Heart right ventricle (tissue), 16 donors: ENCODE data around the gene UBAP2. TPM values are rescaled to one million over a fixed set of nuclear protein-coding genes. Genes with fewer than 3 reads are reported as not detected.

Source experiments
- ATAC-seq, 8 donors: fragments of 200-7000 bp; cut with Tn5 transposase; one replicate each; pipeline ENCODE4 v1.9.1; 2020; ENCODE audit warnings: mild to moderate bottlenecking in 8 of 8, moderate library complexity in 8 of 8, moderate number of reproducible peaks in 1 of 8
- DNase-seq, 2 donors: peaks; one replicate each; pipeline ENCODE4 v3.0.0-alpha.2; 2020
- H3K27ac ChIP-seq, 10 donors: fragments of 200-600 bp; sonication (generic) in 2 of 10; one replicate each; pipeline versions ENCODE4 v1.5.0 to v1.8.0; 2020 to 2022; ENCODE audit warnings: mild to moderate bottlenecking in 3 of 10
- H3K27me3 ChIP-seq, 7 donors: fragments of 200-600 bp; one replicate each; pipeline ENCODE4 v1.8.0; 2021 to 2022; ENCODE audit warnings: mild to moderate bottlenecking in 2 of 7
- H3K36me3 ChIP-seq, 9 donors: fragments of 200-600 bp; sonication (generic) in 1 of 9; one replicate each; pipeline versions ENCODE4 v1.5.0 to v1.8.0; 2020 to 2022; ENCODE audit warnings: mild to moderate bottlenecking in 2 of 9
- H3K4me1 ChIP-seq, 9 donors: fragments of 200-600 bp; sonication (generic) in 1 of 9; one replicate each; pipeline versions ENCODE4 v1.5.0 to v1.8.0; 2020 to 2022; ENCODE audit warnings: mild to moderate bottlenecking in 4 of 9
- H3K4me3 ChIP-seq, 10 donors: fragments of 200-600 bp; sonication (generic) in 2 of 10; one replicate each; pipeline versions ENCODE4 v1.5.0 to v1.8.0; 2020 to 2022; ENCODE audit warnings: mild to moderate bottlenecking in 7 of 10, moderate library complexity in 2 of 10
- H3K9me3 ChIP-seq, 11 donors: fragments of 200-600 bp in 10 of 11; sonication (generic) in 2 of 11; one replicate each; pipeline versions ENCODE4 v1.5.0 to v1.8.0; 2013 to 2022; ENCODE audit warnings: mild to moderate bottlenecking in 2 of 11, control low read depth in 1 of 11, moderate library complexity in 1 of 11
- CTCF ChIP-seq, 9 donors: fragments of 200-600 bp; sonication (generic) in 2 of 9; IDR thresholded peaks; one replicate each; pipeline versions ENCODE4 v1.5.0 to v1.8.0; 2021 to 2022; ENCODE audit warnings: antibody characterized with exemption in 9 of 9, mild to moderate bottlenecking in 5 of 9, moderate library complexity in 1 of 9
- WGBS, 2 donors: extraction: QIAGEN DNeasy Blood & Tissue Kit; methylation state at CpG; one replicate each; pipeline ENCODE4 v1.1.7; 2013; ENCODE audit warnings: inconsistent platforms in 1 of 2; 5-methylcytosine and 5-hydroxymethylcytosine counted together
- intact Hi-C, 10 donors: fragments of 100-400 bp; cut with DNase I; formaldehyde crosslinking; loops; one replicate each; pipeline versions ENCODE4 v1.11.1 to v1.14.2; 2022
- polyA plus RNA-seq, 2 donors: library from polyadenylated mRNA; stranded (reverse); fragments of 200-250 nt; gene quantifications; one replicate each; pipeline ENCODE4 v1.2.3, GENCODE V29; 2013
- total RNA-seq, 10 donors: library from RNA; stranded (reverse); fragmentation: NEBNext Ultra II Directional in 3 of 10; extraction: Animal tissue kit (Norgen Biotek cat#: 25700) in 3 of 10; gene quantifications; one replicate each; pipeline versions ENCODE4 v1.2.1 to v1.2.4, GENCODE V29; 2021 to 2023
- donor health status: Arrhythmogenic right ventricular cardiomyopathy.
- donor health status: ischemic (EF 13 %, LVEDD 7.1; RV severe dilation, severe dysfunction).
- donor health status: healthy with polysubstance abuse.
- donor health status: DM: no; HTN: yes; CAD: no.
- donor health status: DM: no; HTN: no; CAD: no.
- donor health status: ischemic (EF 25% LVEDD 6.9; RV normal size, moderate dysfunction).
- donor health status: ischemic (EF 25% LVEDD 5.7; RV mildly dilated, moderate dysfunction).
- donor health status: healthy.
- donor health status: DM: yes; HTN: yes; CAD: no.
- donor health status: Ischemic cardiomyopathy.
- donor health status: ischemic (EF 35%, LVEDD 5.7; RV mildly dilated, moderate dysfunction).
- donor health status: nonischemic (EF 11% LVEDD 7.7; RV severe dilation, severe dysfunction).
- donor health status: DM: yes; HTN: yes; CAD: no.
- donor health status: PGD.
- donor health status: ischemic (EF 29% LVEDD 5.4; RV normal size, mild dysfunction).
- donor health status: nonischemic (EF 23%, LVEDD 6.1; RV moderate dilation, normal function).

UBAP2 gene
- total and polyA plus RNA-seq, 12 donors: 11.7 to 36.9 (median 27.8) TPM

GRCh38 chr9:33894316-33894715 lies 154.4 kb downstream of the UBAP2 start:
- TF ChIP-seq CTCF (IDR thresholded peaks at IDR 0.05): no peak
- no peaks in the 10 kb centered on the region for H3K27me3 ChIP-seq
- ATAC-seq (no peak), DNase-seq (no peak)
- H3K4me1 ChIP-seq: peaks cover 0 to 7% (median 0%) of the 10 kb centered on the region in 9 donors
- intact Hi-C loops: no loop called here
- peaks cover 0 to 44% (median 0%) of the 10 kb centered on the region in 9 donors for H3K36me3 ChIP-seq
- no peak overlapping the region for H3K4me3 ChIP-seq
- no peaks in the 10 kb centered on the region for H3K9me3 ChIP-seq
- no peak overlapping the region for H3K27ac ChIP-seq

GRCh38 chr9:33893861-33894260 lies 154.8 kb downstream of the UBAP2 start:
- no peak for ATAC-seq

GRCh38 chr9:33885948-33886347 lies 162.7 kb downstream of the UBAP2 start:
- Histone ChIP-seq H3K27ac (no peak overlapping the region), H3K27me3 (no peaks in the 10 kb centered on the region), H3K4me1 (peaks cover 11 to 52% (median 34%) of the 10 kb centered on the region in 9 donors), H3K36me3 (peaks cover 0 to 43% (median 0%) of the 10 kb centered on the region in 9 donors), H3K4me3 (no peak overlapping the region), H3K9me3 (no peaks in the 10 kb centered on the region)
- no peak for DNase-seq
- ATAC-seq: no peak
- no peak for TF ChIP-seq CTCF (IDR thresholded peaks at IDR 0.05)
- intact Hi-C loops: loop anchor here in 1 of 10 donors (10.0 kb wide), 1 partner anchor 59 kb away; no protein-coding TSS in a partner anchor
- 69 to 73% methylated on average over 2 of the region's 2 CpGs for WGBS, 2 donors

More at GRCh38 chr9:33893861-33894260, 154.8 kb downstream of the UBAP2 start:
- peaks cover 0 to 7% (median 0%) of the 10 kb centered on the region in 9 donors for H3K4me1 ChIP-seq
- intact Hi-C loops: no loop called here
- H3K4me3 ChIP-seq: no peak overlapping the region
- H3K36me3 ChIP-seq: peaks cover 0 to 44% (median 0%) of the 10 kb centered on the region in 9 donors
- no peak for DNase-seq
- no peak overlapping the region for H3K27ac ChIP-seq
- H3K9me3 ChIP-seq: no peaks in the 10 kb centered on the region
- H3K27me3 ChIP-seq: no peaks in the 10 kb centered on the region
- TF ChIP-seq CTCF (IDR thresholded peaks at IDR 0.05): no peak

DNA sequence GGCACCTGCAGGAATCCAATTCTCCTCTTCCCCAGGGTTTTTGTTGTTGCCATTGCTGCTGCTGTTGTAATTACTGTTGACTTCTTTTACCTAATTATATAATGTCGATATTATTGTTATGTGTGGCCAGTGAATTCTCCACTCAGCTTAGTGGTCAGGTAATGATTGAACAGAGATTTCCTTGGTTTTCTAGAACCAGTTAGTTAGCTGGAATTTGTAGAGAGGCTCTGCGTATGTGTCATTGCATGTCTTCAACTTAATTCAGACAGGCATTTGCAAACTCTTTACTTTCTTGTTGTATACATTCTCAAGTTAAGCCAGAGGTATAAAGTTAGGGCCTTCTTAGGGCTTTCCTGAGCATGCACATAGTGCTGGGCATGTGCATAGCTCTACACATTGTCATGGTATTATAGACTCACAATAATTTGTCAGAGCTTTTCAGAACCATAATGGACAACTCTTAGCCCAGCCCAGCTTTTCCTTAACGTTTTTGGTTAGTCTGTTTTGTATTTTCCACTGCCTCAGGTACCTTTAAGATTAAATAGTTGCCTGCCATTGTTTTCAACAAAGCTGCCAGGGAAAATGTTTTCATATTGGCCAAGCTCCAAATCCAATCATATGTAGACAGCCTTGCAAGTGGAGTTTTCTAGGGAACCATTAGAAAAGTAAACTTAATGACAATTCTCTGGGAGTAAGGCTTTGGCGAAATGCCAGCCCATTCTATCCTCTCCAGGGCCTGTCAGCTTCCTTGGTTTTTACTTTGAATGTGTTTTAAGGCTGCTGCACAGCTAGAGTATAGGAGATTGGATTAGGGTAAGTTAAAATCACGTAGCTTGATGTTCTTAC lies 163.6 kb downstream of the UBAP2 start:
- Histone ChIP-seq H3K36me3 (peaks cover 0 to 34% (median 0%) of the 10 kb centered on the region in 9 donors), H3K9me3 (no peaks in the 10 kb centered on the region), H3K27me3 (no peaks in the 10 kb centered on the region), H3K4me3 (no peak overlapping the region), H3K4me1 (peaks cover 11 to 58% (median 41%) of the 10 kb centered on the region in 9 donors), H3K27ac (peak overlapping the region in 5 of 10 donors; percentile 5 to 33 (median 21))
- WGBS, 2 donors: 45 to 46% methylated on average over 5 of the region's 5 CpGs
- no peak for TF ChIP-seq CTCF (IDR thresholded peaks at IDR 0.05)
- DNase-seq: peak in 1 of 2 donors; percentile 66
- ATAC-seq: peak in 6 of 8 donors; percentile 20 to 52 (median 36)
- intact Hi-C loops: loop anchor here in 1 of 10 donors (10.0 kb wide), 1 partner anchor 60 kb away; no protein-coding TSS in a partner anchor
